ENCODE measurements around the gene NKAIN1.

DNA sequence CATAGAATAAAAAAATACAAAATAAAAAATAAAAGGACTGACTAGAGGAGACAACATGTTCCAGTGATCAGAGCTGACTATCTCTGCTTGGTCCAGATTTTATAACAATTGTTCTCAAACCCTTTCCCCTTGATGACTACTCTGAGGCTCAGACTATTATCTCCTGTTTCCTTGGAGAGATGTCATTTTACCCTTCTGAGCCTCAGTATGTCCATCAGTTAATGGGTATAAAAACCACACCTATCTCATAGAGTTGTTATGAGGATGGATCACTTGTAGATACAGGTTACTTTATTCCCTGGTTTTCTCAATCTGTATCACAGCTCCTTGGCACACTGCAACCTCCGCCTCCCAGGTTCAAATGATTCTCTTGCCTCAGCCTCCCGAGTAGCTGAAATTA lies 7.0 kb downstream of the NKAIN1 start:
- TF ChIP-seq, protein P1, sequence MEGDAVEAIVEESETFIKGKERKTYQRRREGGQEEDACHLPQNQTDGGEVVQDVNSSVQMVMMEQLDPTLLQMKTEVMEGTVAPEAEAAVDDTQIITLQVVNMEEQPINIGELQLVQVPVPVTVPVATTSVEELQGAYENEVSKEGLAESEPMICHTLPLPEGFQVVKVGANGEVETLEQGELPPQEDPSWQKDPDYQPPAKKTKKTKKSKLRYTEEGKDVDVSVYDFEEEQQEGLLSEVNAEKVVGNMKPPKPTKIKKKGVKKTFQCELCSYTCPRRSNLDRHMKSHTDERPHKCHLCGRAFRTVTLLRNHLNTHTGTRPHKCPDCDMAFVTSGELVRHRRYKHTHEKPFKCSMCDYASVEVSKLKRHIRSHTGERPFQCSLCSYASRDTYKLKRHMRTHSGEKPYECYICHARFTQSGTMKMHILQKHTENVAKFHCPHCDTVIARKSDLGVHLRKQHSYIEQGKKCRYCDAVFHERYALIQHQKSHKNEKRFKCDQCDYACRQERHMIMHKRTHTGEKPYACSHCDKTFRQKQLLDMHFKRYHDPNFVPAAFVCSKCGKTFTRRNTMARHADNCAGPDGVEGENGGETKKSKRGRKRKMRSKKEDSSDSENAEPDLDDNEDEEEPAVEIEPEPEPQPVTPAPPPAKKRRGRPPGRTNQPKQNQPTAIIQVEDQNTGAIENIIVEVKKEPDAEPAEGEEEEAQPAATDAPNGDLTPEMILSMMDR (IDR thresholded peaks at IDR 0.05): no peak
- TF ChIP-seq POLR2A (IDR thresholded peaks at IDR 0.05): no peak
- TF ChIP-seq EP300 (IDR thresholded peaks at IDR 0.05): no peak

Data from ovary (tissue), 3 donors.